Stimulated activated CD4-positive, alpha-beta T cell treated with anti-CD3 and anti-CD28 coated beads, Interleukin-12 subunit alpha, Interleukin-12 subunit beta, amount 100 ng/mL, for 24 hours (primary cell): ENCODE results near the gene ARF5.

Source experiments
- DNase-seq, 2 experiments: peaks; one replicate each; pipeline ENCODE4 v3.0.0-alpha.2; 2020; ENCODE audit warnings: low read depth in 2 of 2

ARF5 gene

GRCh38 chr7:127635659-127636285 is 47.6 kb downstream of the ARF5 start:
- DNase-seq, result no peak

GRCh38 chr7:127638197-127638596 is 50.0 kb downstream of the ARF5 start:
- DNase-seq, result no peak
